ENCODE measurements around the gene SLC6A5.

Gene SLC6A5

GRCh38 chr11:20621679-20622078 lies 22.3 kb downstream of the SLC6A5 start:
- no peak for DNase-seq

DNA sequence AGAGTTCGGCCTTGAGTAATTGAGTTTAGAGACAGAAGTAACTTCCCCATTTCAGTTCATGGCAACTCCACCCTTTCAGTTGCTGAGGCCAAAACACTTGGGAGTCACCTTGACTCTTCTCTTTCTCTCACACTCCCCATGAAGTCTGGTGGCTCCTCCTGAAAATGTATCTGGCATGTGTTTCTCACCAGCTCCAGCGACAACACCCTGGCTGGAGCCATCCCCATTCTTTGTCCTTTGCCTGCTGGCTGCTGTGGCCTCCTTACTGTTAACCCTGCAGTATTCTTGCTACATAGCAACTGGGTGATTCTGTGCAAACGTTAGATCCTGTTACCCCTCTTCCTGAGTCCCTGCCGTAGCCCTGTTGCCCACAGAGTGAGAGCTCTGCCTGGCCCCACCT lies 23.8 kb downstream of the SLC6A5 start:
- DNase-seq, result no peak

- no peak for DNase-seq
Measured at GRCh38 chr11:20626279-20626678, 26.9 kb downstream of the SLC6A5 start.

GRCh38 chr11:20627026-20627425 lies 27.6 kb downstream of the SLC6A5 start:
- DNase-seq, result no peak

GRCh38 chr11:20627701-20628100 lies 28.3 kb downstream of the SLC6A5 start:
- no peak for DNase-seq

- DNase-seq, result no peak
Measured at GRCh38 chr11:20631519-20632168, 32.2 kb downstream of the SLC6A5 start.

- no peak for DNase-seq
Measured at GRCh38 chr11:20632169-20632532, 32.7 kb downstream of the SLC6A5 start.

DNA sequence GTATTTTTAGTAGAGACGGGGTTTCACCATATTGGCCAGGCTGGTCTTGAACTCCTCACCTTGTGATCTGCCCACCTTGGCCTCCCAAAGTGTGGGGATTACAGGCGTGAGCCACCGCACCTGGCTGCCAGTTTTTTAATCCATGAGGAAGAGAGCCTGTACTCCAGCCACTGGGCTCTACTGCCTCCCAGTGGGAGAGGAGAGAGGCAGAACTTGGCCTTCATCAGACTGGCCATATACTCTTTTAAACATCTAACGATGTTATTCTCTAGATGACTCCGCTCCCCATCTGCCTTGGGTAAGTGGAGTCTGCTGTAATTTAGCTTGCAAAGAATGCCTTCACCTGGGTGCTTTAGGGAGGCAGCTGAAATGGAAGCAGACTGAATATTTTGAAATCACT lies 34.6 kb downstream of the SLC6A5 start:
- DNase-seq, result no peak

DNA sequence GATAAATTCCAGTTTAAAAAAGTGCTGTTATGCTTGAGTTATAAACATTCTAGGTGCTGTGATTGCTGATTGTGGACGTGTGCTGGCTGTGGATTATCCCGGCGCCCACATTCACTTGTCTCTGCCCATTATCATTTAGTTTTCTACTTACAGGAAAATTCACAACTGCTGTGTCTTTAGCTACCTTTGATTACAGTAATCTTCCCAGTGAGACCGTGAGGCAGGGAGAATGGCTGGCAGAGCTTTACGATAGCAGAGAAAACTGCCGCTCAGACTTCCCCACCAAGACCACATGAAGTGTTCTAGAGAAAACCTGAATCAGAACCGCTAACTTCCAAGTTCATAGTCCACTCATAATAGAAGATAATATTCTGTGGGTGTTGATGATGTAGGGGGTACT lies 35.4 kb downstream of the SLC6A5 start:
- DNase-seq, result no peak

GRCh38 chr11:20638074-20638473 lies 38.7 kb downstream of the SLC6A5 start:
- no peak for DNase-seq

DNA sequence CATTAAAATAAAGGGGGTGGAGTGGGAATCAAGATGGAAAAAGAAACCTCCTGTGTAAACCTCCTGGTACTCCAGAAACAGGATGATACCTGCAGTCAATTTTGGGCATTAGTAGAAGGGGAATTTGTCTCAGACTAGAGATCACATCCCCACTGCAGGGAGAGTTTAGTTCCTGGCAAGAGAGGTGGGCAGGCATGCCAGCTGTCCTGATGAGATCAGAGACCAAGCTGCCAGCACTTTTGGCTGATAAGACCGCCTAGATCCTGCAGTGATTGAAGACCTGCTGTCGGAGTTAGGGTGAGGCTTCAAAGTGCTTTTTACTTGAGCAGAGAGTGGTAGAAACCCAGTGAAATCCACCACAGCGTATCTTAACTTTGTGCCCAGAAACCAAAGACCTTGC lies 40.3 kb downstream of the SLC6A5 start:
- DNase-seq, result no peak

DNA sequence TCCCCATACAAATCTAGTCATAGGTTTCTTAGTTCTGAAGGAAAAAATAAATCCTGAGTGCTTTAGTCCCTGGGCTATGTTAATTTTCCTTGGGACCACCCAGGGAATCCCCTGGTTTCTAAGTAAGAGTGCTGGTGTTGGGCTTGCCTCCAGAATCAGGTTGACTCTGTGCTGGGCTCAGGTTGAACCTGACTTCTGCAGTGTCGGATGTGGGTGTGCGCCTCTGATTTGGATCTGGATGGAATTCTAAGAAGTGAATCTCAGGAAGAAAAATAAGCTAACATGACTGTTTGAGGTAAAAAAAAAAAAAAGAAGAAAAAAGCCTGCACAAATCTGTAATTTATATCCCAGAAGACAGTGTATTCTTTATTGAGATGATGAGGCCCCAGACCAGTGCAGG lies 41.0 kb downstream of the SLC6A5 start:
- no peak for DNase-seq

DNA sequence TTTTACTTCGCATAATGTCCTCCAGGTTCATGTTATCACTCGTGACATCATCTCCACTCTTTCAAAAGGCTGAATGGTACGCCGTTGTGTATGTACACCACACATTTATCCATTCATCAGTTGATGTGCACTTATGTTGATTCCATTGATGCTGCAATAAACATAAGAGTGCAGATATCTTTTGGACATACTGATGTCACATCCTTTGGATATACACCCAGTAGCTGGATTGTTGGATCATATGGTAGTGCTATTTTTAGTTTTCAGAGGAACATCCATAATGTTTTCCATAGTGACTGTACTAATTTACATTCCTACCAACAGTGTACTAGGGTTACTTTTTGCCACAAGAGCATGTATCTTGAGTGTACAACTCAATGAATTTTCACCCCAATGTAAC lies 45.0 kb downstream of the SLC6A5 start:
- no peak for DNase-seq

- peak; percentile 28 for DNase-seq
Measured at GRCh38 chr11:20647976-20648565, 48.7 kb downstream of the SLC6A5 start.

DNA sequence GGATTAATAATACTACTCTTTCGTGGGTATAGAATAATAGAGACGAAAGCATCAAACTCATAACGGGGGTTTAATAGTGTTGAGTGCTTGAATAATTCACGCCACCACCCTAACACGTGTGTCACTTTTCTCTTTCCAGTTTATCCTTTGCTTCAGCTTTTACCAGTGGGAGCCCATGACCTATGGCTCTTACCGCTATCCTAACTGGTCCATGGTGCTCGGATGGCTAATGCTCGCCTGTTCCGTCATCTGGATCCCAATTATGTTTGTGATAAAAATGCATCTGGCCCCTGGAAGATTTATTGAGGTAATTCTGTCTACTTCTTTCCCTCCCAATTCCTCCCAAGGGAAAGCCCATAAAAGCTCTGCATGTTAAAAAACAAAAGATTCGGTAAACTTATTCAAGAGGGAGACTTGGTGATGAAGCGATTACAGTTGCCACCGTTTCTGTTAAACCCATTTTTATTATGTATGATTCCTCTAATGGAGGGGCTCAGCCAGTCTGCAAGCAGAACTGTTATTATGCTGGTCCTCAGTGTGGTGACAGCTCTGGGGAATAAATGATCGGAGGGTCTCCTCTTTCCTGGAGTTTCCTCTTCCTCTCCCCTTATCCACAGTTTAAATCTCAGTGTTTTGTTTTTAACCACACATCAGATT lies 52.9 kb downstream of the SLC6A5 start:
- DNase-seq, result no peak

DNA sequence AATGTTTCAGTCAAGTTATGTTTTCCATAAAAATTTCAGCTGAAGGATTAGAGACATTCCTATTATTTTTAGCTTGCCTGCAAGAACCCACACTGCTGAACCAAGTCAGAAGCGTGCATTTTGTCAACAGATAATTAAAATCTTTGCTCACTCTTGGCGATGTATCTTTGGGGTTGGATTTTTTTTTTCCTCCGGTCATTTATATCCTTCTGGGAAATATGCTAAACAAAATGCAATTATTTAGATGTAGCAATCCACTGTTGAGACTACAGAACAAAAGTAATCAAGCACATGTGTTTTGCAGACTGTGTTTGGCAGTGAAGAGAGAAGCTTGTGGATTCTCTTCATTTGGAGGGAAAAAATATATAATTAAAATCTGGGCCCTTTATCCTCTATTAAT lies 54.6 kb downstream of the SLC6A5 start:
- no peak for DNase-seq

- DNase-seq, result no peak
Measured at GRCh38 chr11:20656901-20657300, 57.5 kb downstream of the SLC6A5 start.

DNA sequence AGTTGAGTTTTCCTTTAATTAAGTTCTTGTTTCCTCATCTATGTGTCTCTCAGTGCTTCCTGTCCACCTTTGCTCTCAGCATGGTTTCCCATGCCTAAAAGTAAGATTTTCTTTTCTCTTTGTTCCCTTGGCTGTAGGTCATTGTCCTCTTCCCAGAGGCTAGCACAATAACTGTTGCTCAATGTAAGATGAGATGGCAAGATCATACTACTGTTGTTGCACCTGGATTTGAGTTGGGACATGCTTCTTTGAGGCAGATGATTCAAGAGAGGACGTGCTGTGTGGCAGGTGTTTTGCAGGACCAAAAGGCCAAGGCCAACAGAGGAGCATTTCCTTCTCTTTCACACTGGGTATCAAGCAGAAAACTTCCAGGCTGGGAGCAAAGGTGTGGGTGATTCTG lies 58.7 kb downstream of the SLC6A5 start:
- DNase-seq, result no peak

GRCh38 chr11:20661445-20661844 lies 62.0 kb downstream of the SLC6A5 start:
- DNase-seq, result no peak

DNA sequence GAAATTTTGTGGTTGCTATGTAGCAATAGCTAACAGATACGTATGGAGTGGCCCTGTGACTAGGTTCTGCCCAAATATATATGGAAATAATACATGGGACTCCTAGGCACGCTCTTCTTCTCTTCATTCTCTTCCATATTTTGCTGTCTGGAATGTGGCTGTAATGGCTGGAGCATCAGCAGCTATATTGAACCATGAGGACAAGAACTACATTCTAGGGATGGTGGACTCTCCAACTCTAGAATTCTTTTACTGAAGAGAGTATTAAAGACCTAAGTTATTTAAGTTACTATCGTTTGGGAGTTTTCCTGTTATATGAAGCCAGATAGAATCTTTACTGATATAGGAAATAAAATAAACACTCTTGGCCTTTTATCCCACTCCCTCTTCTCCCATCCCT lies 62.4 kb downstream of the SLC6A5 start:
- DNase-seq, result no peak

- DNase-seq, result no peak
Measured at GRCh38 chr11:20668131-20668809, 68.9 kb downstream of the SLC6A5 start.

DNA sequence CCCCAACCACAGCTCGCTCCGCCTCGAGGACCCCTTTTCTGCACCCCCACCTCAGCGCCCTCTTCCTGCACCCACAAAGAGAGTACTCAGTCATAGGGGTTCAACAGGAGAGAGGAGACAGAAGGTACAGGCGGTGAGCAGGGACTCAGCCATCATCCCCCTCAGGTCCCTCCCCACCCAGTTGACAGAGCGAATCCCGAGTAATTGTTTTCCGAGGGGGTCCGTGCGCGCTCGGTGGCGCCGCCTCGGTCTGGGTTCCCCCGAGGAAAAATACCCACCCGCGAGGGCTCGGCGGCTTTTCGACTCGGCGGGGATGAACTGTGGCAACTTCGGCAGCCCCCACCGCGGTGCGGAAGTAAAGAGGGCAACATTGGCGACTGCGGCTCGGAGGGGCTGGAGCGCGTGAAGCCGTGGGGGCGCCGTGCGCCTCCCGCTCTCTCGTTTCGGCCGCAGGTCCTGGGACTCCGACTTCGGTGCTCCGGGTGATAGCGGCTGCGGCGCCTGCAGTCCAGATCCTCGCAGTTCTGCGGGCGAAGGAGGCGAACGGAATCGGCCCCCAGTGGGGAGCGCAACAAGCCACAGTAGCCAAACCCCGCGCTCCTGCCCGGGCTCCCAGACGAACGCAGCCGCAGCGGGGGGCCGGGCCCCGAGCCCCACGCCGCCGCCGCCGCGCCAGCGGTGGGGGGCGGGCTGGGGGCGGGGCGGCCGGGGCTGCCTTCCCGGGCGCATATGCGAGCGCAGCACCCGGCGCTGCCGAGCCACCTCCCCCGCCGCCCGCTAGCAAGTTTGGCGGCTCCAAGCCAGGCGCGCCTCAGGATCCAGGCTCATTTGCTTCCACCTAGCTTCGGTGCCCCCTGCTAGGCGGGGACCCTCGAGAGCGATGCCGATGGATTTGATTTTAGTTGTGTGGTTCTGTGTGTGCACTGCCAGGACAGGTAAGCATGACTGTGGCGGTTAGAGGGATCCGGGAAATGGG lies 69.7 kb downstream of the SLC6A5 start, which contains the start of gene NELL1:
TSS of gene NELL1 (plus strand) at position 743 of the 976 bp plus-strand sequence.
- no peak for DNase-seq
